H9 (cell line): ENCODE data around the gene PLPP7. TPM values are rescaled to one million over a fixed set of nuclear protein-coding genes. Genes with fewer than 3 reads are reported as not detected.

Experiments
- DNase-seq: peaks from one replicate; pipeline ENCODE4 v3.0.0-alpha.2; 2017
- H2AFZ ChIP-seq: one replicate; pipeline ENCODE4 v1.6.1; 2013; ENCODE audit warnings: mild to moderate bottlenecking, low read length, control low read depth, moderate library complexity
- H2AK5ac ChIP-seq: 2 replicates; pipeline ENCODE4 v1.6.1; 2013; ENCODE audit warnings: low read length, control low read depth, mixed read lengths; ENCODE audit not compliant: insufficient read length
- H2BK120ac ChIP-seq: one replicate; pipeline ENCODE4 v1.6.1; 2013; ENCODE audit warnings: low read depth, mild to moderate bottlenecking, low read length, control low read depth, inconsistent platforms; ENCODE audit not compliant: poor library complexity, severe bottlenecking
- H2BK12ac ChIP-seq: 2 replicates; pipeline ENCODE4 v1.6.1; 2013; ENCODE audit warnings: low read length, control low read depth, mixed read lengths, low read depth; ENCODE audit not compliant: insufficient read length
- H2BK15ac ChIP-seq: 2 replicates; pipeline ENCODE4 v1.6.1; 2013; ENCODE audit warnings: low read depth, low read length, control low read depth
- H2BK20ac ChIP-seq: one replicate; pipeline ENCODE4 v1.6.1; 2013; ENCODE audit warnings: low read depth, mild to moderate bottlenecking, low read length, control low read depth, inconsistent platforms; ENCODE audit not compliant: poor library complexity, severe bottlenecking
- H2BK5ac ChIP-seq: 2 replicates; pipeline ENCODE4 v1.6.1; 2013; ENCODE audit warnings: low read length, control low read depth, mixed read lengths; ENCODE audit not compliant: insufficient read length
- H3K14ac ChIP-seq: 2 replicates; pipeline ENCODE4 v1.6.1; 2013; ENCODE audit warnings: low read length, control low read depth; ENCODE audit not compliant: insufficient read depth
- H3K18ac ChIP-seq: 2 replicates; pipeline ENCODE4 v1.6.1; 2013; ENCODE audit warnings: low read depth, mild to moderate bottlenecking, mixed read lengths, low read length, control low read depth; ENCODE audit not compliant: insufficient read length
- H3K23ac ChIP-seq: 2 replicates; pipeline ENCODE4 v1.6.1; 2013; ENCODE audit warnings: low read length, control low read depth, mixed read lengths, low read depth; ENCODE audit not compliant: insufficient read length
- H3K23me2 ChIP-seq: 2 replicates; pipeline ENCODE4 v1.6.1; 2013; ENCODE audit warnings: low read depth, mild to moderate bottlenecking, mixed read lengths, low read length, control low read depth; ENCODE audit not compliant: insufficient read length, poor library complexity, severe bottlenecking
- H3K27ac ChIP-seq: 2 replicates; pipeline ENCODE4 v1.5.1; 2013; ENCODE audit warnings: low read length, control low read depth, mixed read lengths, low read depth; ENCODE audit not compliant: insufficient read length
- H3K27me3 ChIP-seq: 2 replicates; pipeline ENCODE4 v1.6.1; 2013; ENCODE audit warnings: low read length, control low read depth, inconsistent platforms; ENCODE audit not compliant: insufficient read depth
- H3K4ac ChIP-seq: 2 replicates; pipeline ENCODE4 v1.6.1; 2013; ENCODE audit warnings: low read depth, mild to moderate bottlenecking, control low read depth, inconsistent platforms, low read length, moderate library complexity
- H3K4me1 ChIP-seq: 2 replicates; pipeline ENCODE4 v1.6.1; 2013; ENCODE audit warnings: low read length, control low read depth, inconsistent platforms; ENCODE audit not compliant: insufficient read depth
- H3K4me2 ChIP-seq: 2 replicates; pipeline ENCODE4 v1.6.1; 2013; ENCODE audit warnings: low read length, control low read depth, mixed read lengths; ENCODE audit not compliant: insufficient read length, insufficient read depth
- H3K56ac ChIP-seq: 2 replicates; pipeline ENCODE4 v1.6.1; 2013; ENCODE audit warnings: low read depth, mild to moderate bottlenecking, mixed read lengths, low read length, control low read depth; ENCODE audit not compliant: insufficient read length
- H3K79me1 ChIP-seq: 2 replicates; pipeline ENCODE4 v1.6.1; 2013; ENCODE audit warnings: low read depth, mild to moderate bottlenecking, moderate library complexity, low read length, control low read depth, inconsistent platforms; ENCODE audit not compliant: insufficient read depth, poor library complexity, severe bottlenecking
- H3K79me2 ChIP-seq: 2 replicates; pipeline ENCODE4 v1.6.1; 2013; ENCODE audit warnings: low read length, control low read depth, inconsistent platforms; ENCODE audit not compliant: insufficient read depth
- H3K9ac ChIP-seq: 2 replicates; pipeline ENCODE4 v1.6.1; 2013; ENCODE audit warnings: low read length, control low read depth, mixed read lengths; ENCODE audit not compliant: insufficient read length; ENCODE audit errors: extremely low read depth
- H3K9me3 ChIP-seq: one replicate; pipeline ENCODE4 v1.6.1; 2013; ENCODE audit warnings: low read depth, low read length, inconsistent platforms; ENCODE audit not compliant: control insufficient read depth
- H3T11ph ChIP-seq: one replicate; pipeline ENCODE4 v1.6.1; 2013; ENCODE audit warnings: mild to moderate bottlenecking, low read length, control low read depth, inconsistent platforms
- H4K20me1 ChIP-seq: one replicate; pipeline ENCODE4 v1.6.1; 2013; ENCODE audit not compliant: control insufficient read depth, insufficient read length, insufficient read depth
- H4K5ac ChIP-seq: 2 replicates; pipeline ENCODE4 v1.6.1; 2013; ENCODE audit warnings: low read depth, mild to moderate bottlenecking, mixed read lengths, low read length, control low read depth; ENCODE audit not compliant: insufficient read length
- H4K8ac ChIP-seq: replicated peaks from 2 replicates; pipeline ENCODE4 v1.6.1; 2013; ENCODE audit warnings: low read length, control low read depth, mixed read lengths, low read depth; ENCODE audit not compliant: insufficient read length
- H4K91ac ChIP-seq: 2 replicates; pipeline ENCODE4 v1.6.1; 2013; ENCODE audit warnings: low read depth, mild to moderate bottlenecking, moderate library complexity, mixed read lengths, low read length, control low read depth; ENCODE audit not compliant: insufficient read length
- H3K27ac Mint-ChIP-seq, 3 experiments: 2 replicates in 2 of 3; 3 replicates in 1 of 3; pipeline ENCODE4 v1.8.0; 2020 to 2021; ENCODE audit warnings: mixed read lengths in 3 of 3, mild to moderate bottlenecking in 1 of 3, moderate library complexity in 1 of 3
- H3K27me3 Mint-ChIP-seq: 2 replicates; pipeline ENCODE4 v1.8.0; 2021; ENCODE audit warnings: low read depth, mild to moderate bottlenecking, moderate library complexity, mixed read lengths
- H3K36me3 Mint-ChIP-seq, 3 experiments: 2 replicates in 2 of 3; 3 replicates in 1 of 3; pipeline ENCODE4 v1.8.0; 2020 to 2021; ENCODE audit warnings: low read depth in 3 of 3, mixed read lengths in 3 of 3; ENCODE audit not compliant: insufficient read depth in 1 of 3
- H3K4me1 Mint-ChIP-seq, 2 experiments: 2 replicates each; pipeline ENCODE4 v1.8.0; 2020; ENCODE audit warnings: mixed read lengths in 2 of 2
- H3K4me3 Mint-ChIP-seq, 2 experiments: 2 replicates in 1 of 2; 3 replicates in 1 of 2; pipeline ENCODE4 v1.8.0; 2020 to 2021; ENCODE audit warnings: mild to moderate bottlenecking in 2 of 2, mixed read lengths in 2 of 2, moderate library complexity in 1 of 2
- H3K9me3 Mint-ChIP-seq, 2 experiments: 2 replicates in 1 of 2; 3 replicates in 1 of 2; pipeline ENCODE4 v1.8.0; 2020; ENCODE audit warnings: mild to moderate bottlenecking in 2 of 2, mixed read lengths in 2 of 2, moderate library complexity in 1 of 2
- WGBS: extraction: QIAGEN DNeasy Blood & Tissue Kit; methylation state at CpG from one replicate; pipeline ENCODE4 v1.1.7; 2013; ENCODE audit warnings: missing lambda C conversion rate, low lambda C conversion rate, mixed read lengths; ENCODE audit not compliant: insufficient read length; ENCODE audit errors: extremely low coverage; 5-methylcytosine and 5-hydroxymethylcytosine counted together
- total RNA-seq: library from RNA; stranded (reverse); gene quantifications from 2 replicates; pipeline ENCODE4 v1.2.1, GENCODE V29; 2021
- TF ChIP-seq, protein P1 (sequence below): fragments of 200-600 bp; sonication (generic); conservative IDR thresholded peaks from 3 replicates; pipeline ENCODE4 v1.8.0; 2021; ENCODE audit warnings: antibody characterized with exemption, mild to moderate bottlenecking

The PLPP7 gene
- total RNA-seq, 1 experiment from 2014 or later = 1.9 TPM

DNA sequence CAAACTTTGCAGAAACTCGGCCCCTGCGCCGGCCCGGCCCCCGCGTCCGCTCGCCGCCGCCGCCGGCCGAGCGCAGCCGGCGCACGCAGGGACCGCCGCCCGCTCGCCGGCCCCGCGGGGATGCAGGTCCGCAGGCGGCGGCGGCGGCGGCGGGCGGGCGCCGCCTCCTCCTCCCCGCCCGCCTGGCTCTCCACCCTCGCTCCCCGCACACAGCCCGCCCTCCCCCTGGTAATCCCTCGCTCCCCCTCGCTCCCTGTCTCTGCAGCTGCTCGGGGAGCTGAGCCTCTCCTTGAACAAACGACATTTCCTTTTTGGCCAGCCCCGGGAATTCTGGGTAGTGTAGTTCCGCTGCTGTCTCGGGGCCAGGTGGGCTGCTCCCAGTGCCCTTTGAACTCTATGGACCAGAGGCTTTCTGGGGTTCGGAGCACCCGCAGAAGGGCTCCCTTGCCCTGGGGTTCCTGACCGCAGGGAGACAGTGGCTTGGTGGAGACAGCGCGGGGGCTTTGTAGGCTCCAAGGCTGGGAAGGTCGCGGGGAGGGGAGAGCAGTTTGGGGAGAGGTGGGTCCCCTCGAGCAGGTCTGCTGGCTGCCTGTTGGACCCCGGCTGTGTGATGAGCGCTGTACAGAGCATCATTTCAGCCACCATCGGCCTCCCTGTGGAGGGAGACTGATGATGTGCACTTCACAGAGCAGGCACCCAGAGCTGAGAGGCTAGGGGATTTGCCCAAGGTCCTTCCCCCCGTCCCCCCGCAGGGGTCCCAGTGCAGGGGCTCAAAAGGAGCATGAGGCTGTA is 11.4 kb upstream of the PLPP7 start:
- Histone ChIP-seq H3K79me2 (no peaks in the 10 kb centered on the region), H2AK5ac (no peak overlapping the region), H2BK15ac (no peak overlapping the region), H4K91ac (no peak overlapping the region), H3T11ph (no peak overlapping the region), H3K23ac (no peak overlapping the region), H2BK120ac (no peak overlapping the region), H4K5ac (no peak overlapping the region), H3K9me3 (no peaks in the 10 kb centered on the region), H3K4me2 (peak overlapping the region; percentile 10), H3K4me1 (peaks cover 3% of the 10 kb centered on the region; the same call in 1 of the 2 replicates), H2BK5ac (no peak overlapping the region), H3K23me2 (peaks cover 9% of the 10 kb centered on the region), H4K8ac (no peak overlapping the region), H2BK20ac (no peak overlapping the region), H3K4ac (no peak overlapping the region), H3K27me3 (peaks cover 10% of the 10 kb centered on the region; the same call in 1 of the 2 replicates), H3K18ac (no peak overlapping the region), H3K14ac (no peak overlapping the region; the same call in 1 of the 2 replicates), H4K20me1 (peaks cover 6% of the 10 kb centered on the region), H2AFZ (no peak overlapping the region), H3K79me1 (no peaks in the 10 kb centered on the region), H3K56ac (no peak overlapping the region), H2BK12ac (no peak overlapping the region), H3K9ac (no peak overlapping the region), H3K27ac (no peak overlapping the region)
- H3K27ac Mint-ChIP-seq = peak overlapping the region in 1 of 3 experiments; percentile 52; a peak in 1 of 7 replicates
- peaks cover 53% of the 10 kb centered on the region for H3K27me3 Mint-ChIP-seq
- H3K36me3 Mint-ChIP-seq = no peaks in the 10 kb centered on the region; a peak in 1 of 7 replicates
- H3K9me3 Mint-ChIP-seq = no peaks in the 10 kb centered on the region; a peak in 1 of 5 replicates
- no CpG with 5 or more reads among the region's 59 CpGs for WGBS
- DNase-seq = peak; percentile 93
- H3K4me1 Mint-ChIP-seq = peaks cover 24 to 42% of the 10 kb centered on the region in 2 experiments
- TF ChIP-seq, protein P1, sequence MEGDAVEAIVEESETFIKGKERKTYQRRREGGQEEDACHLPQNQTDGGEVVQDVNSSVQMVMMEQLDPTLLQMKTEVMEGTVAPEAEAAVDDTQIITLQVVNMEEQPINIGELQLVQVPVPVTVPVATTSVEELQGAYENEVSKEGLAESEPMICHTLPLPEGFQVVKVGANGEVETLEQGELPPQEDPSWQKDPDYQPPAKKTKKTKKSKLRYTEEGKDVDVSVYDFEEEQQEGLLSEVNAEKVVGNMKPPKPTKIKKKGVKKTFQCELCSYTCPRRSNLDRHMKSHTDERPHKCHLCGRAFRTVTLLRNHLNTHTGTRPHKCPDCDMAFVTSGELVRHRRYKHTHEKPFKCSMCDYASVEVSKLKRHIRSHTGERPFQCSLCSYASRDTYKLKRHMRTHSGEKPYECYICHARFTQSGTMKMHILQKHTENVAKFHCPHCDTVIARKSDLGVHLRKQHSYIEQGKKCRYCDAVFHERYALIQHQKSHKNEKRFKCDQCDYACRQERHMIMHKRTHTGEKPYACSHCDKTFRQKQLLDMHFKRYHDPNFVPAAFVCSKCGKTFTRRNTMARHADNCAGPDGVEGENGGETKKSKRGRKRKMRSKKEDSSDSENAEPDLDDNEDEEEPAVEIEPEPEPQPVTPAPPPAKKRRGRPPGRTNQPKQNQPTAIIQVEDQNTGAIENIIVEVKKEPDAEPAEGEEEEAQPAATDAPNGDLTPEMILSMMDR = no peak
- peak overlapping the region; percentile 68 to 88 for H3K4me3 Mint-ChIP-seq
